Choroid plexus epithelial cell (primary cell): ENCODE measurements around the gene TNPO3.
"Not testable (repeated sequence)": the region's sequence is repeated elsewhere in the genome, so short reads cannot be mapped to it uniquely, and the experiment has no call there.

Source experiments
- DNase-seq: peaks from one replicate; pipeline ENCODE4 v3.0.0-alpha.2; 2010; ENCODE audit warnings: low read depth
- H3K4me3 ChIP-seq: 2 replicates; pipeline ENCODE4 v1.5.1; 2011; ENCODE audit warnings: low read depth, mild to moderate bottlenecking, control low read depth, low read length, moderate library complexity
- CTCF ChIP-seq: conservative IDR thresholded peaks from 2 replicates; pipeline ENCODE4 v1.5.1; 2011; ENCODE audit warnings: low read depth, mild to moderate bottlenecking, control low read depth, inconsistent platforms, low read length, moderate library complexity

Gene TNPO3

GRCh38 chr7:128916643-128916915 is 138.3 kb downstream of the TNPO3 start:
- no peak for TF ChIP-seq CTCF
- H3K4me3 ChIP-seq, result no peak overlapping the region
- no peak for DNase-seq

DNA sequence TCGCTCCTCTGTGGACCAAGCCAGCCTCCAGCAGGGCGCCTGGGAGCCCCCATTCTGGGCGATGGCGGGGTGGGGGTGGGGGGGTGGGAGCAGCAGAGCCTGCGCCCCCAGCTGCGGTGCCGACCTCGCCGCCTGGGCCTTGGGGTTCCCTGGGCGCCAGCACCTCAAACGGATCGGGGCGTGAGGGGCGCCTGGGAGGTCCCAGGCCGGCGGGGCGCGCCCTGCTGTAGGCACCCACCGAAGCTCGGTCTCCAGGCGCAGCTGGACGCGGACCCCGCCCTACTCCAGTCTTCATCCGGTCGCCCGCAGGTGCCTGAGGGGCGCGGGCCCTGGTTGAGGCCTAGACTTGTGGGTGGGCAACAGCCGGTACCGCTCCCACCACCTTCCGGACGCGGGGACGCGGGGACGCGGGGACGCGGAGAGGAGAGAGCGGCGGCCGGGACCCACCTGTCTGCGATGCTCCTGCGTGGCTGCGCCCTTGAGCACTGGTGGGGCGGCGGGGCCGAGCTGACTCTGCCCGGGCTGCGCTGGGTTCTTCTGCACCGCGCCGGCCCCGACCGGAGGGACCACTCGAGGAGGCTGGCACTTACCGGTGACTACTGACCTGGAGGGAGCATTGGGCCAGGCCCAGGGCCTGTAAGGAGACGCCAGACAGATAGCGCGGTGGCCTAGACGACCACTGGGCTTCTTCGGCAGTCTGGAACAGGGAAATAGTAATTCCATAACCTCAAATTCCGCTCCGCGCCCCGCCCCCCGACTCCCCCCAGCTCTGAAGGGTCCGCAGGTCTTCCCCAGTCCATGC is 138.9 kb downstream of the TNPO3 start:
- H3K4me3 ChIP-seq, result no peak overlapping the region
- no peak for TF ChIP-seq CTCF
- no peak for DNase-seq

- TF ChIP-seq CTCF, result no peak
- no peak overlapping the region for H3K4me3 ChIP-seq
Observed at GRCh38 chr7:128915271-128915819, 139.6 kb downstream of the TNPO3 start.

DNA sequence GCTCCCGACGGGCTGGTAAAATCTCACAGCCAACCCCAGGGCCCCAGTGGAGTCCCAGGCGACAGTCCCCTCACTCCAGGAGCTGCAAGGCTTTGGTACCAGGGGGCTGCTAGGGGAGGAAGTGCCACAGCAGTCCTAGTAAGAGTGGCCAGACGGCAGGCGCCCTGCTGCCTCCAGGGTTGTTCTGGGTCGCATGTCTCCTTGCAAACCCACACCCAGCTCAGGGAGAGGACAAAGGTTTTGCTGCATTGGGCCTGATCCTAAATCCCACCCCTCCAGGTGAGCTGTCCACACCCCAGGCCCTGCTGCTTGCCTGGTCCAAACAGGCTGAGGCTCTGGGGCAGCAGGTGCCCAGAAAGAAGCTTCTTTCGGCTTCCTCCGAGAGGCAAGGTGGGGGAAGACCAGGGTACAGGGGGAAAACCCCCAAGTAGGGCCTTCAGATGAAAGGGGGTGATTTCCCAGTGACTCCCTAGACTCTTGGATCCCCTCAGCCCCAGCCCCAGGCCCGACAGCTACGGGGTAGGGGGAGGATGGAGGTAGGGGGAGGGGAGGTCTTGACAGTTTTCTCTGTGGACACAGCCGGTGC is 140.3 kb downstream of the TNPO3 start:
- no peak for TF ChIP-seq CTCF
- no peak for DNase-seq
- no peak overlapping the region for H3K4me3 ChIP-seq

More at GRCh38 chr7:128915271-128915819, 139.6 kb downstream of the TNPO3 start:
- DNase-seq, result no peak

- H3K4me3 ChIP-seq, result no peak overlapping the region
- TF ChIP-seq CTCF, result no peak
- no peak for DNase-seq
Observed at GRCh38 chr7:128913870-128914565, 140.9 kb downstream of the TNPO3 start.

- DNase-seq, H3K4me3 ChIP-seq: not testable (repeated sequence)
Observed at GRCh38 chr7:128912709-128913495, 142.0 kb downstream of the TNPO3 start.

- TF ChIP-seq CTCF, result no peak
- DNase-seq, result no peak
- H3K4me3 ChIP-seq, result no peak overlapping the region
Observed at GRCh38 chr7:128912281-128912680, 142.6 kb downstream of the TNPO3 start.
